ENCODE data around the gene TMEM254. TPM values are rescaled to one million over a fixed set of nuclear protein-coding genes. Genes with fewer than 3 reads are reported as not detected.
"Not testable (repeated sequence)": the region's sequence is repeated elsewhere in the genome, so short reads cannot be mapped to it uniquely, and the experiment has no call there.

The TMEM254 gene, protein sequence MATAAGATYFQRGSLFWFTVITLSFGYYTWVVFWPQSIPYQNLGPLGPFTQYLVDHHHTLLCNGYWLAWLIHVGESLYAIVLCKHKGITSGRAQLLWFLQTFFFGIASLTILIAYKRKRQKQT
- total RNA-seq (17.1 and 22.1 TPM in 2 replicates), polyA plus RNA-seq (29.6 and 33.7 TPM in 2 replicates)

DNA sequence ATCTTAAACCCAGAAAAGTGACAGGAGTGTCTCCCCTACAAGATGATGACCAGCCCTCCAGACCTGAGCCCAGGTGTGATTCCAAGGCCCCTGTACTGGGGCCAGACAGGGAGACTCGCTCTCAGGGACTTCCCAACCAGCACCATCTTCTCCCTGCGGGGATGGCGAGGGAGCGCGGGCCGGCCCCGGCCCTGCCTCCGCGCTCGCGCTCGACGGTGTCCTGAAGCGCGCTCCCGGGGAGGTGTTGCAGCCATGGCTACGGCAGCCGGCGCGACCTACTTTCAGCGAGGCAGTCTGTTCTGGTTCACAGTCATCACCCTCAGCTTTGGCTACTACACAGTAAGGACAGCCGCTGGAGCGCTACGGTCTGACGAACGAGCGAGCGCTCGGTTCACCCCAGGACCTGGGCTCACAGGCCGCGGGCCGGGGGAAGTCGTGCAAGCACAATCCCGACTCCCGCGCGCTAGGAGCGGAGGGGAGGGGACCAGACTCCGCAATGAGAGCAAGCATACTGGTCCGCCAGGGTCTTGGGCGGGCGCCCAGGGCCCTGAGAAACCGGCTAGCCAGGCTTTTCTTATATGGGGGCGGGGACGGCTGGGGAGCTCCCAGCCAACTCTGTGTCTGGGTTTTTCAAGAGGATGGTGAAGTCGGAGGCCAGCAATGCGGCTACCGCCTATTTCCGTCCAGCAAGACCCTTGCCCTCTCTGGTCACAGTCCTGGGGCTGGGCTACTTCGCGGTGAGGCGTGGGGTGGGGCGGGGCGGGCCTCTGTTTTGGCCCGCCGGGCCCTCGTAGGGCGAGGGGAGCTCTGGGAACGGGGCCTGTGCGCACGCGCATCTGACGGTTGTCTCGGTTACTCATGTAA, at the start of gene TMEM254:
Gene TMEM254, plus strand, starts transcription at position 218 of the 864 bp plus-strand sequence. Its CDS starts 35 bp downstream, at position 253.
- H3K9me3 ChIP-seq (ENCODE audit: low read depth), result no peaks in the 10 kb centered on the region
- no peaks in the 10 kb centered on the region for H4K20me1 ChIP-seq (ENCODE audit: insufficient read depth, poor library complexity, severe bottlenecking)
- H3K36me3 ChIP-seq (replicated peaks; ENCODE audit: insufficient read depth, low read depth), result no peaks in the 10 kb centered on the region
- H2AFZ ChIP-seq, result peak within 1 kb of the TSS; percentile 81
- H3K4me3 ChIP-seq, result peak within 1 kb of the TSS; percentile 64
- WGBS (ENCODE audit: low lambda C conversion rate, missing lambda C conversion rate), result under 1% methylated on average over 52 of the region's 64 CpGs
- peak within 1 kb of the TSS; percentile 97 for H3K27ac ChIP-seq
- H3K27me3 ChIP-seq, result no peaks in the 10 kb centered on the region
- H3K79me2 ChIP-seq, result peaks cover 12% of the 10 kb centered on the region
- no peaks in the 10 kb centered on the region for H3K4me1 ChIP-seq (ENCODE audit: insufficient read depth)
- peak; percentile 97 for DNase-seq (ENCODE audit: low spot score)
- no peaks in the 10 kb centered on the region for H3K9me2 ChIP-seq (replicated peaks; ENCODE audit: insufficient read depth)
- no peak for TF ChIP-seq EZH2 (IDR thresholded peaks at IDR 0.05; ENCODE audit: borderline replicate concordance)
- TF ChIP-seq, protein P1, sequence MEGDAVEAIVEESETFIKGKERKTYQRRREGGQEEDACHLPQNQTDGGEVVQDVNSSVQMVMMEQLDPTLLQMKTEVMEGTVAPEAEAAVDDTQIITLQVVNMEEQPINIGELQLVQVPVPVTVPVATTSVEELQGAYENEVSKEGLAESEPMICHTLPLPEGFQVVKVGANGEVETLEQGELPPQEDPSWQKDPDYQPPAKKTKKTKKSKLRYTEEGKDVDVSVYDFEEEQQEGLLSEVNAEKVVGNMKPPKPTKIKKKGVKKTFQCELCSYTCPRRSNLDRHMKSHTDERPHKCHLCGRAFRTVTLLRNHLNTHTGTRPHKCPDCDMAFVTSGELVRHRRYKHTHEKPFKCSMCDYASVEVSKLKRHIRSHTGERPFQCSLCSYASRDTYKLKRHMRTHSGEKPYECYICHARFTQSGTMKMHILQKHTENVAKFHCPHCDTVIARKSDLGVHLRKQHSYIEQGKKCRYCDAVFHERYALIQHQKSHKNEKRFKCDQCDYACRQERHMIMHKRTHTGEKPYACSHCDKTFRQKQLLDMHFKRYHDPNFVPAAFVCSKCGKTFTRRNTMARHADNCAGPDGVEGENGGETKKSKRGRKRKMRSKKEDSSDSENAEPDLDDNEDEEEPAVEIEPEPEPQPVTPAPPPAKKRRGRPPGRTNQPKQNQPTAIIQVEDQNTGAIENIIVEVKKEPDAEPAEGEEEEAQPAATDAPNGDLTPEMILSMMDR (IDR thresholded peaks at IDR 0.05; ENCODE audit: poor library complexity), result no peak
- no peak for TF ChIP-seq EZH2phosphoT487 (IDR thresholded peaks at IDR 0.05; ENCODE audit: low read depth, severe bottlenecking, unreplicated experiment)
- peak within 1 kb of the TSS; percentile 86 for H3K4me2 ChIP-seq

DNA sequence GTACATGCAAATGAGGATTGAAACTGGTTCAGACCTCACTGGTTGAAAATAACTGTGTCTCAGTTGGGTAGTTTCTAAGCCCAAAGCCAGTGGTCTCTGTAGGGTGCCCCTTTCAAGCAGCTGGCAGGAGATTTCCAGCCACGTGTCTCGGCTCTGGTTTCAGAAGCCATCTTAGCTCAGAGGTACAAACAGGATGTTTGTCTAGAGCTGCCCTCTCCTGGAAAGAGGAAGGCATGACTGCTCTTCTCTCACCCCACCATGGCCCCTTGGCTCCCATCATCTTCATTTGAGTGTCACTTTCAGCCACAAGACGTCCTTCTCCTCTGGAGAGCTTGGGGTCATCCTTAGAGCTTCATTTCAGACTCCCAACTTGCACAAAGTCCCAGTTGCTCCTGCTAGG, 49.3 kb upstream of the TMEM254 start:
- not testable (repeated sequence) for H3K79me2 ChIP-seq; H3K9me3 ChIP-seq (ENCODE audit: low read depth); H4K20me1 ChIP-seq (ENCODE audit: insufficient read depth, poor library complexity, severe bottlenecking); H3K36me3 ChIP-seq (replicated peaks; ENCODE audit: insufficient read depth, low read depth); H3K27ac ChIP-seq; H3K4me2 ChIP-seq; H3K9me2 ChIP-seq (replicated peaks; ENCODE audit: insufficient read depth); H3K4me1 ChIP-seq (ENCODE audit: insufficient read depth); H3K27me3 ChIP-seq; H3K4me3 ChIP-seq; H2AFZ ChIP-seq
- peak; percentile 23 for DNase-seq (ENCODE audit: low spot score)
- 64% methylated on average over 3 of the region's 3 CpGs for WGBS (ENCODE audit: low lambda C conversion rate, missing lambda C conversion rate)
- TF ChIP-seq, protein P1 (IDR thresholded peaks at IDR 0.05; ENCODE audit: poor library complexity), result peak; percentile 30

DNA sequence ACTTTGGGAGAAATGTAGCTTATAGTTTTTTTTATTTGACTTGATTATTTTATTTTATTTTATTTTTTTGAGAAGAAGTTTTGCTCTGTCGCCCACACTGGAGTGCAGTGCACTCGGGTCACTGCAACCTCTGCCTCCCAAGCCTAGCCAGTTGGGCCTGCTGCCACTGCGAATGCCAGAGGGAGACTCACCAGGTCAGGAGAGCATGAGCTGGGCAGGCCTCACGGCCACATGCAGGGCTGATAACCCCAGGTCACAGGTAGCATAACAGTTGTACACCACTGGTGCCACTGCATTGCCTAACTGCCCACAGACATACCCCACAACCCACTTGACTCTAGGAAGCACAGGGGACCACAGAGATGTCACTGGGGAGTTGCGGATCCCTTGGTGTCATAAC, 48.6 kb upstream of the TMEM254 start:
- WGBS (ENCODE audit: low lambda C conversion rate, missing lambda C conversion rate), result 91% methylated on average over 5 of the region's 5 CpGs
- H3K9me3 ChIP-seq (ENCODE audit: low read depth); DNase-seq (ENCODE audit: low spot score); H3K4me2 ChIP-seq; H3K4me1 ChIP-seq (ENCODE audit: insufficient read depth); H3K79me2 ChIP-seq; H3K4me3 ChIP-seq; H3K27ac ChIP-seq; H3K36me3 ChIP-seq (replicated peaks; ENCODE audit: insufficient read depth, low read depth); H2AFZ ChIP-seq; H3K9me2 ChIP-seq (replicated peaks; ENCODE audit: insufficient read depth); H3K27me3 ChIP-seq; H4K20me1 ChIP-seq (ENCODE audit: insufficient read depth, poor library complexity, severe bottlenecking): not testable (repeated sequence)

DNA sequence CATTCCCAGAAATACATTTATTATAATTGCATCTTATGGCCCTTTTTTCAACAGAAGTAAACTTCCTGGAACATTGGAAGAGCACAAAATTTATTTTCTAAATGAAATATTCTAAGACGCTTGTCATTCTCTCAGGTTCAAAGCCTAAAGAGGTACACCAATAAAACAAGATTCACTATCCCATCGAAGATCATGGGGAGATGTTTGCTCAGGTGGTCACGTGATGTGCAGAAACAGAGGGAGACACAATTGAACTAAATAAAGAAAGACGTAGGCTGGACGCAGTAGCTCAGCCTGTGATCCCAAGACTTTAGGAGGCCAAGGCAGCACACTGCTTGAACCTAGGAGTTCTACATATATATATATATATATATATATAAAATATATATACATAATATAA, 46.0 kb upstream of the TMEM254 start:
- H3K36me3 ChIP-seq (replicated peaks; ENCODE audit: insufficient read depth, low read depth), result no peaks in the 10 kb centered on the region
- no peaks in the 10 kb centered on the region for H3K9me2 ChIP-seq (replicated peaks; ENCODE audit: insufficient read depth)
- H3K27me3 ChIP-seq, result no peaks in the 10 kb centered on the region
- H3K27ac ChIP-seq, result no peak overlapping the region
- no peak overlapping the region for H3K4me2 ChIP-seq
- H3K4me1 ChIP-seq (ENCODE audit: insufficient read depth), result no peaks in the 10 kb centered on the region
- DNase-seq (ENCODE audit: low spot score), result no peak
- no peaks in the 10 kb centered on the region for H4K20me1 ChIP-seq (ENCODE audit: insufficient read depth, poor library complexity, severe bottlenecking)
- 92% methylated on average over 5 of the region's 5 CpGs for WGBS (ENCODE audit: low lambda C conversion rate, missing lambda C conversion rate)
- no peak overlapping the region for H2AFZ ChIP-seq
- no peaks in the 10 kb centered on the region for H3K9me3 ChIP-seq (ENCODE audit: low read depth)
- no peak for TF ChIP-seq EZH2 (IDR thresholded peaks at IDR 0.05; ENCODE audit: borderline replicate concordance)
- TF ChIP-seq EZH2phosphoT487 (IDR thresholded peaks at IDR 0.05; ENCODE audit: low read depth, severe bottlenecking, unreplicated experiment), result no peak
- TF ChIP-seq, protein P1 (IDR thresholded peaks at IDR 0.05; ENCODE audit: poor library complexity), result no peak
- H3K79me2 ChIP-seq, result no peaks in the 10 kb centered on the region
- no peak overlapping the region for H3K4me3 ChIP-seq

DNA sequence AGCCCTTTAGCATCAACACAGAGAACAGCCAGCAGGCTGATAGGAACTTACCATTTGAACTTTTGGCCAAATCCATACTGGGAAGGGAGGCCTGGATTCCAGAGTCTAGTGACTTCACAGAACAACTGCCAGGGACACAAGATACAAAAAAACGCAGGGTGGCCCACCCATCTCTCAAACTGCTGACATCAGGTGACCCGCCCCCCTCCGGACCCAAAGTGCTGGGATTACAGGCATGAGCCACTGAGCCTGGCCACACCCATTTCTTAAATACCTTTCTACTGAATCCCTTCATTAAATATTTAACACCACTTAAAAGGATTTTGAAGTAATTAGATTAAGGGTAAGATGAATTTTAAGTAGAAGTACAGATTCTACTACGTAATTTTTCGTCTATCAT, 43.7 kb upstream of the TMEM254 start:
- H2AFZ ChIP-seq; H3K4me1 ChIP-seq (ENCODE audit: insufficient read depth); DNase-seq (ENCODE audit: low spot score); H3K4me3 ChIP-seq; H3K36me3 ChIP-seq (replicated peaks; ENCODE audit: insufficient read depth, low read depth); H3K9me2 ChIP-seq (replicated peaks; ENCODE audit: insufficient read depth); H3K27me3 ChIP-seq; H3K27ac ChIP-seq; H4K20me1 ChIP-seq (ENCODE audit: insufficient read depth, poor library complexity, severe bottlenecking); H3K9me3 ChIP-seq (ENCODE audit: low read depth); H3K4me2 ChIP-seq; H3K79me2 ChIP-seq: not testable (repeated sequence)
- 85% methylated on average over 5 of the region's 5 CpGs for WGBS (ENCODE audit: low lambda C conversion rate, missing lambda C conversion rate)

DNA sequence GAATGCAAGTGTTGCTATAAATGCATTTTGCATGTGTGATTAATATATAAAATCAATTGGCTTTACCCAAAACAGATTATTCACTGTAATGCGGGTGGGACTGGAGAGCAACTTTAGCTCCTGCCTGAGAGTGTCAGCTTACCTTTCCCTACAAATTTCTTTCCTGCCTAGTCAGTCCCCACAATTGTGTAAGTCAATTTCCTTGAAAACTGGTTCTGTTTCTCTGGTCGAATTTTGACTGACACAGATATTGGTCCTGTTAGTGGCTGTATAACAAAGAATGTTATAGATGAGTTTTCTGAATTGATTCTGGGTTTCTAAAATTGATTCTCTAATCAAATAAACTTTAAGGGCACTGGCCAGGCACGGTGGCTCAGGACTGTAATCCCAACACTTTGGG, 43.0 kb upstream of the TMEM254 start:
- not testable (repeated sequence) for H4K20me1 ChIP-seq (ENCODE audit: insufficient read depth, poor library complexity, severe bottlenecking); H3K27me3 ChIP-seq; H3K9me3 ChIP-seq (ENCODE audit: low read depth); H3K79me2 ChIP-seq; H3K4me2 ChIP-seq; H3K4me1 ChIP-seq (ENCODE audit: insufficient read depth); DNase-seq (ENCODE audit: low spot score); H3K36me3 ChIP-seq (replicated peaks; ENCODE audit: insufficient read depth, low read depth); H3K9me2 ChIP-seq (replicated peaks; ENCODE audit: insufficient read depth); H3K4me3 ChIP-seq; H3K27ac ChIP-seq; H2AFZ ChIP-seq
- WGBS (ENCODE audit: low lambda C conversion rate, missing lambda C conversion rate), result 77% methylated on average over 3 of the region's 3 CpGs

Measured in hepatocyte (in vitro differentiated cells).